Mammary epithelial cell (primary cell): ENCODE measurements around the gene COL23A1.

ENCODE experiments used
- CTCF ChIP-seq, 2 donors: IDR thresholded peaks in 1 of 2; conservative IDR thresholded peaks in 1 of 2; 2 replicates each; pipeline ENCODE4 v1.5.1; 2011 to 2012; ENCODE audit warnings: inconsistent platforms in 2 of 2, low read length in 2 of 2, mild to moderate bottlenecking in 2 of 2, control low read depth in 1 of 2, low read depth in 1 of 2; ENCODE audit not compliant: insufficient read depth in 1 of 2; ENCODE audit errors: extremely low read depth in 1 of 2
- EZH2 ChIP-seq: IDR thresholded peaks from 2 replicates; pipeline ENCODE4 v1.6.1; 2012; ENCODE audit warnings: low read length, inconsistent platforms, borderline replicate concordance

- TF ChIP-seq EZH2, result no peak
- TF ChIP-seq CTCF (conservative IDR thresholded peaks at IDR 0.05 in 1 of 2, IDR thresholded peaks at IDR 0.05 in 1 of 2; ENCODE audit: extremely low read depth in 1 of 2, insufficient read depth in 1 of 2, low read depth in 1 of 2, low read length in 2 of 2), result no peak
These were observed 25.8 kb downstream of the COL23A1 start for GRCh38 chr5:178564397-178564796.
